Tibial nerve (tissue), 4 donors: ENCODE measurements around the gene CCDC39.

Experiments
- CTCF ChIP-seq, 5 experiments: fragments of 200-600 bp in 3 of 5; fragments of 450-650 bp in 2 of 5; sonication (generic) in 3 of 5; IDR thresholded peaks; one replicate each; pipeline ENCODE4 v1.5.1; 2016 to 2019; ENCODE audit warnings: antibody characterized with exemption in 5 of 5, mild to moderate bottlenecking in 3 of 5, moderate library complexity in 2 of 5
- EP300 ChIP-seq, 2 donors: sonication (generic); formaldehyde crosslinking; IDR thresholded peaks; one replicate each; pipeline ENCODE4 v1.6.1; 2017; ENCODE audit warnings: antibody characterized with exemption in 2 of 2, mild to moderate bottlenecking in 1 of 2

DNA sequence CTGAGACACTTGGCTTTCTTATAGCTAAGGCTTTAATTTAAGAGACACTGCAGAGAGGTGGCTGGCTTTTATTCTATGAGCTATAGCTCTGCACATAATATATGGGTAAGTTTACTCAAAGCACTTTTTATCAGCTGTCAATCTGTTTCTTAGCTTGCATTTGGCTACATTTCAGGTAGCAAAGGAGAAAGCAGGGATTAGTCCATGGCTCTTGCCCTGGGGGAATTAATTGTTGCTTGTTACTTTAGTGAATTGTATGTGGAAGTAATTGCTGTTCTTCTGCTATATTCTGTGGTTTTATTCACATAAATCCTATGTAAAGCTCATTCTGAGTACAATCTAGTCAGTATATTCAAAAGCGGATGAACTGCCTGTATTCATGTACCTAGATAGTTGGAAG is 14.4 kb upstream of the CCDC39 start:
- TF ChIP-seq EP300 (IDR thresholded peaks at IDR 0.05) (no peak), CTCF (IDR thresholded peaks at IDR 0.05) (no peak)
